HepG2 (cell line): ENCODE data around the gene CSNK1D. TPM values are rescaled to one million over a fixed set of nuclear protein-coding genes. Genes with fewer than 3 reads are reported as not detected.

Experiments used
- ARID2 ChIP-seq: sonication (generic); formaldehyde crosslinking; IDR thresholded peaks from 2 replicates; pipeline ENCODE4 v1.8.1; 2022; ENCODE audit warnings: mild to moderate bottlenecking, missing genetic modification reagents, borderline replicate concordance
- BRD4 ChIP-seq: sonication (generic); formaldehyde crosslinking; IDR thresholded peaks from 2 replicates; pipeline ENCODE4 v1.4.0; 2020; ENCODE audit warnings: missing genetic modification reagents
- ELF4 ChIP-seq: sonication (generic); formaldehyde crosslinking; IDR thresholded peaks from 2 replicates; pipeline ENCODE4 v1.5.0; 2020; ENCODE audit warnings: missing genetic modification reagents, mild to moderate bottlenecking, moderate library complexity, borderline replicate concordance
- ESRRA ChIP-seq: sonication (generic); formaldehyde crosslinking; IDR thresholded peaks from 2 replicates; pipeline ENCODE4 v1.5.1; 2020; ENCODE audit warnings: mild to moderate bottlenecking, low read depth, missing genetic modification reagents
- FOXK2 ChIP-seq: fragments of 450-650 bp; IDR thresholded peaks from 2 replicates; pipeline ENCODE4 v1.6.1; 2016
- FUBP1 ChIP-seq: sonication (generic); formaldehyde crosslinking; IDR thresholded peaks from 2 replicates; pipeline ENCODE4 v1.5.1; 2020; ENCODE audit warnings: missing genetic modification reagents, mild to moderate bottlenecking, borderline replicate concordance
- JUND ChIP-seq: sonication (generic); formaldehyde crosslinking; IDR thresholded peaks from 2 replicates; pipeline ENCODE4 v1.8.0; 2022; ENCODE audit warnings: mild to moderate bottlenecking, missing genetic modification reagents
- MBD4 ChIP-seq: IDR thresholded peaks from 2 replicates; pipeline ENCODE4 v1.6.1; 2012; ENCODE audit warnings: low read length, inconsistent platforms, borderline replicate concordance
- RBM39 ChIP-seq: fragments of 200-400 bp; formaldehyde crosslinking; IDR thresholded peaks from one replicate; pipeline ENCODE4 v1.6.1; 2018; ENCODE audit warnings: antibody characterized with exemption, mild to moderate bottlenecking, low read depth, low read length; ENCODE audit not compliant: poor library complexity, severe bottlenecking
- SALL2 ChIP-seq: sonication (generic); formaldehyde crosslinking; IDR thresholded peaks from 2 replicates; pipeline ENCODE4 v1.8.1; 2023; ENCODE audit warnings: mild to moderate bottlenecking, missing genetic modification reagents, inconsistent platforms
- ZFP82 ChIP-seq: sonication (generic); formaldehyde crosslinking; IDR thresholded peaks from 2 replicates; pipeline ENCODE4 v1.5.1; 2020; ENCODE audit warnings: mild to moderate bottlenecking, missing genetic modification reagents, borderline replicate concordance
- ZNF326 ChIP-seq: sonication (generic); formaldehyde crosslinking; IDR thresholded peaks from 2 replicates; pipeline ENCODE4 v1.4.0; 2020; ENCODE audit warnings: missing genetic modification reagents, borderline replicate concordance
- ZNF431 ChIP-seq: sonication (generic); formaldehyde crosslinking; IDR thresholded peaks from 2 replicates; pipeline ENCODE4 v1.9.0; 2022; ENCODE audit warnings: missing genetic modification reagents, low read depth, mild to moderate bottlenecking, borderline replicate concordance
- ZNF547 ChIP-seq: sonication (generic); formaldehyde crosslinking; IDR thresholded peaks from 2 replicates; pipeline ENCODE4 v1.5.1; 2020; ENCODE audit warnings: mild to moderate bottlenecking, missing genetic modification reagents
- ZNF552 ChIP-seq: sonication (generic); formaldehyde crosslinking; IDR thresholded peaks from 2 replicates; pipeline ENCODE4 v1.9.0; 2022; ENCODE audit warnings: missing genetic modification reagents, mild to moderate bottlenecking, borderline replicate concordance
- ZNF615 ChIP-seq: sonication (generic); formaldehyde crosslinking; IDR thresholded peaks from 2 replicates; pipeline ENCODE4 v1.5.0; 2020; ENCODE audit warnings: mild to moderate bottlenecking, missing genetic modification reagents, borderline replicate concordance
- ZNF713 ChIP-seq: sonication (generic); formaldehyde crosslinking; IDR thresholded peaks from 2 replicates; pipeline ENCODE4 v1.4.0; 2020; ENCODE audit warnings: mild to moderate bottlenecking, missing genetic modification reagents
- ZNF772 ChIP-seq: sonication (generic); formaldehyde crosslinking; IDR thresholded peaks from 2 replicates; pipeline ENCODE4 v1.5.0; 2020; ENCODE audit warnings: mild to moderate bottlenecking, missing genetic modification reagents
- ZNF788 ChIP-seq: sonication (generic); formaldehyde crosslinking; IDR thresholded peaks from 2 replicates; pipeline ENCODE4 v1.5.0; 2020; ENCODE audit warnings: mild to moderate bottlenecking, missing genetic modification reagents, borderline replicate concordance
- polyA plus RNA-seq, 8 experiments: library from polyadenylated mRNA; depleted of rRNA in 3 of 8; stranded (reverse) in 7 of 8; unstranded in 1 of 8; fragments of >200 nt; fragmentation: Illumina TruSeq in 4 of 8; extraction: Trizol in 4 of 8; gene quantifications; 2 replicates each; pipeline versions ENCODE4 v1.2.1 to v1.2.3, GENCODE V29; 2011 to 2016; ENCODE audit warnings: low read depth in 4 of 8, missing spikeins in 1 of 8, mixed read lengths in 1 of 8; ENCODE audit not compliant: insufficient read depth in 1 of 8
- total RNA-seq, 5 experiments: library from RNA; depleted of rRNA; stranded (reverse); fragments of >200 nt; fragmentation: Illumina TruSeq; extraction: Trizol; gene quantifications; 2 replicates each; pipeline ENCODE4 v1.2.3, GENCODE V29; 2016; ENCODE audit warnings: low read depth in 1 of 5
- TF ChIP-seq, protein P1 (sequence below): sonication (generic); formaldehyde crosslinking; IDR thresholded peaks from 2 replicates; pipeline ENCODE4 v1.5.1; 2020; ENCODE audit warnings: mild to moderate bottlenecking, moderate library complexity, missing genetic modification reagents
- TF ChIP-seq, protein P2 (sequence below): sonication (generic); formaldehyde crosslinking; conservative IDR thresholded peaks from 2 replicates; pipeline ENCODE4 v1.4.0; 2020; ENCODE audit warnings: missing genetic modification reagents
- TF ChIP-seq, protein P3 (sequence below): sonication (generic); formaldehyde crosslinking; IDR thresholded peaks from 2 replicates; pipeline ENCODE4 v1.8.1; 2023; ENCODE audit warnings: mild to moderate bottlenecking, moderate library complexity, missing genetic modification reagents

CSNK1D gene
- total and polyA plus RNA-seq, 2 of the 13 experiments (the other 11 are each of a cell fraction or from before 2014, with no cell fraction given), result 31.5 to 128 TPM

DNA sequence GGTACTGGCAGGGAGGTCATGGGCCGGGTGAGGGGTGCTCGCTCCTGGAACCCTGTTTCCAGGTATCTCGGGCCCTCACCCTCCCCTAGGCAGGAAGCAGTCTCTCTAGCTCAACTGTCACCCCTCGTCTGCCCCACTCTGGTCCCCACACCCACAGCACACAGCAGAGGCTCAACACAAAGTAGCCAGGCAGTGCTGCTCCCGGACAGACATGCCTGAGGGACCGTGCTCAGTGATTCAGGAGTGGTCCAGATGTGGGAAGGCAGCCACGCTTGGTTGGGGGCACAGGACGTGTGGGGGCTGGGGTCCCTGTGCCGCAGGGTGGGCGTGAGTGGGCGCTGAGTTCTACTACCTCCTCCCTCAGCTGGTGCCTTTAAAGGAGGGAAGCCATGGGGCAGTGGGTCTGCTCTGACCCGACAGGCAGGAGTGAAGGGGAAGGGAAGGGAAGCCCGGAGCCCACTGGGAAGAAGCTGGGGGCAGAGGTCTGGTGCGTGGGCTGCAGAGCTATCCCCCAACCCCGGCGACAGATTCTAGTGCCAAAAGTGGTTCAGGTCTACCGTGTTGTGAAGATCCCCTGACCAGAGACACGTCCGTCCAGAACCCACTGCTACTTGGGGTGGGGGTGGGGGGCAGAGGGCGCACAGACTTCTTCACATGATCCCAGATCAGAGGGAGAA lies 32.9 kb downstream of the CSNK1D start (continued):
- TF ChIP-seq ZNF713 (peak; percentile 82; the same call in 1 of the 2 replicates), FUBP1 (CRISPR knock-in tag) (peak; percentile 48; the same call in 1 of the 2 replicates), MBD4 (no peak), SALL2 (CRISPR knock-in tag) (peak; percentile 7; the same call in 1 of the 2 replicates), ZNF615 (CRISPR knock-in tag) (no peak; the same call in 1 of the 2 replicates), RBM39 (peak; percentile 11), ARID2 (0 out of 2 replicates have a peak, but pooled peaks have one; percentile 5), ZNF788 (peak; percentile 71), JUND (0 out of 2 replicates have a peak, but pooled peaks have one; percentile 6), ESRRA (CRISPR knock-in tag) (peak; percentile 17; the same call in 1 of the 2 replicates), ZNF547 (CRISPR knock-in tag) (no peak; the same call in 1 of the 2 replicates), ELF4 (CRISPR knock-in tag) (peak; percentile 54; the same call in 1 of the 2 replicates), ZFP82 (peak; percentile 93), ZNF552 (CRISPR knock-in tag) (peak; percentile 91; the same call in 1 of the 2 replicates), ZNF326 (CRISPR knock-in tag) (peak; percentile 97; the same call in 1 of the 2 replicates), ZNF772 (CRISPR knock-in tag) (peak; percentile 75), ZNF431 (CRISPR knock-in tag) (0 out of 2 replicates have a peak, but pooled peaks have one; percentile 86), FOXK2 (no peak), BRD4 (0 out of 2 replicates have a peak, but pooled peaks have one; percentile 6)
- TF ChIP-seq, protein P1, sequence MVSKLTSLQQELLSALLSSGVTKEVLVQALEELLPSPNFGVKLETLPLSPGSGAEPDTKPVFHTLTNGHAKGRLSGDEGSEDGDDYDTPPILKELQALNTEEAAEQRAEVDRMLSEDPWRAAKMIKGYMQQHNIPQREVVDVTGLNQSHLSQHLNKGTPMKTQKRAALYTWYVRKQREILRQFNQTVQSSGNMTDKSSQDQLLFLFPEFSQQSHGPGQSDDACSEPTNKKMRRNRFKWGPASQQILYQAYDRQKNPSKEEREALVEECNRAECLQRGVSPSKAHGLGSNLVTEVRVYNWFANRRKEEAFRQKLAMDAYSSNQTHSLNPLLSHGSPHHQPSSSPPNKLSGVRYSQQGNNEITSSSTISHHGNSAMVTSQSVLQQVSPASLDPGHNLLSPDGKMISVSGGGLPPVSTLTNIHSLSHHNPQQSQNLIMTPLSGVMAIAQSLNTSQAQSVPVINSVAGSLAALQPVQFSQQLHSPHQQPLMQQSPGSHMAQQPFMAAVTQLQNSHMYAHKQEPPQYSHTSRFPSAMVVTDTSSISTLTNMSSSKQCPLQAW (CRISPR knock-in tag), result peak; percentile 11
- TF ChIP-seq, protein P2, sequence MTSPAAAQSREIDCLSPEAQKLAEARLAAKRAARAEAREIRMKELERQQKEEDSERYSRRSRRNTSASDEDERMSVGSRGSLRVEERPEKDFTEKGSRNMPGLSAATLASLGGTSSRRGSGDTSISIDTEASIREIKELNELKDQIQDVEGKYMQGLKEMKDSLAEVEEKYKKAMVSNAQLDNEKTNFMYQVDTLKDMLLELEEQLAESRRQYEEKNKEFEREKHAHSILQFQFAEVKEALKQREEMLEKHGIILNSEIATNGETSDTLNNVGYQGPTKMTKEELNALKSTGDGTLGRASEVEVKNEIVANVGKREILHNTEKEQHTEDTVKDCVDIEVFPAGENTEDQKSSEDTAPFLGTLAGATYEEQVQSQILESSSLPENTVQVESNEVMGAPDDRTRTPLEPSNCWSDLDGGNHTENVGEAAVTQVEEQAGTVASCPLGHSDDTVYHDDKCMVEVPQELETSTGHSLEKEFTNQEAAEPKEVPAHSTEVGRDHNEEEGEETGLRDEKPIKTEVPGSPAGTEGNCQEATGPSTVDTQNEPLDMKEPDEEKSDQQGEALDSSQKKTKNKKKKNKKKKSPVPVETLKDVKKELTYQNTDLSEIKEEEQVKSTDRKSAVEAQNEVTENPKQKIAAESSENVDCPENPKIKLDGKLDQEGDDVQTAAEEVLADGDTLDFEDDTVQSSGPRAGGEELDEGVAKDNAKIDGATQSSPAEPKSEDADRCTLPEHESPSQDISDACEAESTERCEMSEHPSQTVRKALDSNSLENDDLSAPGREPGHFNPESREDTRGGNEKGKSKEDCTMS (CRISPR knock-in tag), result no peak
- TF ChIP-seq, protein P3, sequence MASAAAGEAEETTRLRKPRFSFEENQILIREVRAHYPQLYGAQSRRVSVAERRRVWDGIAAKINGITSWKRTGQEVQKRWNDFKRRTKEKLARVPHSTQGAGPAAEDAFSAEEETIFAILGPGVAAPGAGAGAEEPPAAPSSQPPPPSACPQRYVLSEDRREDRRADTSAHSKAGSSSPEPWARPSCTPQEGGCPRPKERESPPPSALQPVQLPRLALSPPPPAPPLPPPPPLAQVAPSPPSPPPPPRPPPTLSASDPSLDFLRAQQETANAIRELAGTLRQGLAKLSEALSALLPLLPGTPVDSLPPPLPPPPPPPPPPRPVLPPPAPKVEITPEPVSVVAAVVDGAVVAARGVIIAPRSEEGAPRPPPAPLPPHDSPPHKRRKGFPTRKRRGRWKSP (CRISPR knock-in tag), result peak; percentile 64; the same call in 1 of the 2 replicates
